ENCODE data around the gene ARHGEF39. TPM values are rescaled to one million over a fixed set of nuclear protein-coding genes. Genes with fewer than 3 reads are reported as not detected.
A peak's percentile ranks its signal among the peaks of the same experiment; 100 is the strongest.
"Not testable (repeated sequence)": the region's sequence is repeated elsewhere in the genome, so short reads cannot be mapped to it uniquely, and the experiment has no call there.

The ARHGEF39 gene
- total RNA-seq, 1 donor from 2014 or later: 0.85 TPM

- no peaks in the 10 kb centered on the region for H3K9me3 Mint-ChIP-seq (ENCODE audit: low read depth)
- peak overlapping the region; percentile 69 for H3K4me3 Mint-ChIP-seq (ENCODE audit: unreplicated experiment)
- H3K27ac Mint-ChIP-seq (ENCODE audit: unreplicated experiment): no peak overlapping the region
- peaks cover 26% of the 10 kb centered on the region for H3K27me3 Mint-ChIP-seq (ENCODE audit: low read depth)
- DNase-seq (ENCODE audit: low spot score): peak; percentile 77
- peaks cover 11% of the 10 kb centered on the region for H3K4me1 Mint-ChIP-seq (ENCODE audit: low read depth)
- no peak for TF ChIP-seq CTCF (IDR thresholded peaks at IDR 0.05)
- no peaks in the 10 kb centered on the region for H3K36me3 Mint-ChIP-seq (ENCODE audit: low read depth)
Observed at GRCh38 chr9:35615981-35616680, 48.9 kb downstream of the ARHGEF39 start.

- no peaks in the 10 kb centered on the region for H3K9me3 Mint-ChIP-seq (ENCODE audit: low read depth)
- no peak for TF ChIP-seq CTCF (IDR thresholded peaks at IDR 0.05)
- H3K36me3 Mint-ChIP-seq (ENCODE audit: low read depth): peaks cover 8% of the 10 kb centered on the region
- H3K27me3 Mint-ChIP-seq (ENCODE audit: low read depth): peaks cover 26% of the 10 kb centered on the region
- DNase-seq (ENCODE audit: low spot score): no peak
- H3K4me1 Mint-ChIP-seq (ENCODE audit: low read depth): peaks cover 11% of the 10 kb centered on the region
- no peak overlapping the region for H3K27ac Mint-ChIP-seq (ENCODE audit: unreplicated experiment)
- no peak overlapping the region for H3K4me3 Mint-ChIP-seq (ENCODE audit: unreplicated experiment)
Observed at GRCh38 chr9:35612843-35613242, 52.2 kb downstream of the ARHGEF39 start.

- H3K27me3 Mint-ChIP-seq (ENCODE audit: low read depth): peaks cover 20% of the 10 kb centered on the region
- not testable (repeated sequence) for H3K4me3 Mint-ChIP-seq (ENCODE audit: unreplicated experiment); H3K9me3 Mint-ChIP-seq (ENCODE audit: low read depth); H3K27ac Mint-ChIP-seq (ENCODE audit: unreplicated experiment); H3K4me1 Mint-ChIP-seq (ENCODE audit: low read depth)
- H3K36me3 Mint-ChIP-seq (ENCODE audit: low read depth): peaks cover 12% of the 10 kb centered on the region
- peak; percentile 55 for DNase-seq (ENCODE audit: low spot score)
Observed at GRCh38 chr9:35612066-35612465, 52.9 kb downstream of the ARHGEF39 start.

- Mint-ChIP-seq H3K36me3 (ENCODE audit: low read depth) (peaks cover 13% of the 10 kb centered on the region), H3K27me3 (ENCODE audit: low read depth) (peaks cover 17% of the 10 kb centered on the region), H3K4me1 (ENCODE audit: low read depth) (peaks cover 12% of the 10 kb centered on the region), H3K9me3 (ENCODE audit: low read depth) (no peaks in the 10 kb centered on the region), H3K4me3 (ENCODE audit: unreplicated experiment) (no peak overlapping the region), H3K27ac (ENCODE audit: unreplicated experiment) (no peak overlapping the region)
- no peak for DNase-seq (ENCODE audit: low spot score)
- TF ChIP-seq CTCF (IDR thresholded peaks at IDR 0.05): peak; percentile 81
Observed at GRCh38 chr9:35611230-35611797, 53.7 kb downstream of the ARHGEF39 start.

- Mint-ChIP-seq H3K4me1 (ENCODE audit: low read depth) (peaks cover 14% of the 10 kb centered on the region), H3K4me3 (ENCODE audit: unreplicated experiment) (no peak overlapping the region), H3K27ac (ENCODE audit: unreplicated experiment) (peak overlapping the region; percentile 12), H3K27me3 (ENCODE audit: low read depth) (peaks cover 3% of the 10 kb centered on the region), H3K36me3 (ENCODE audit: low read depth) (peaks cover 13% of the 10 kb centered on the region), H3K9me3 (ENCODE audit: low read depth) (no peaks in the 10 kb centered on the region)
- TF ChIP-seq CTCF (IDR thresholded peaks at IDR 0.05): no peak
- peak; percentile 67 for DNase-seq (ENCODE audit: low spot score)
Observed at GRCh38 chr9:35609820-35610163, 55.2 kb downstream of the ARHGEF39 start.

Small RNA genes lying within 50 kb of the gene (microRNA-seq; reads per million reads assigned to microRNA genes)
- 3.3 reads per million for gene MIR6852 (ENCODE audit: borderline number of aligned reads)

Other genes starting within 250 kb of the ARHGEF39 start
- gene RUSC2, start 175.1 kb downstream of the ARHGEF39 start, total RNA-seq: 96.3 to 135 TPM (median 107 TPM) in 3 replicates
- 50.7 to 54.7 TPM (median 54.3 TPM) in 3 replicates for gene TESK1, start 59.9 kb downstream of the ARHGEF39 start, total RNA-seq
- 0.51 to 1.1 TPM (median 1.1 TPM) in 3 replicates for gene CD72, start 46.8 kb downstream of the ARHGEF39 start, total RNA-seq
- gene SIT1, start 14.3 kb downstream of the ARHGEF39 start, total RNA-seq: not detected in 3 replicates
- gene RMRP, start 7.2 kb downstream of the ARHGEF39 start, total RNA-seq: 11,782 to 13,339 TPM (median 12,386 TPM) in 3 replicates
- 31.1 to 55.2 TPM (median 52.2 TPM) in 3 replicates for gene CCDC107, start 6.9 kb downstream of the ARHGEF39 start, total RNA-seq
- gene CA9, start 8.7 kb upstream of the ARHGEF39 start, total RNA-seq: 2.9 to 3.6 TPM in 2 of 3 replicates, not detected in the other
- 498 to 2,023 TPM (median 2,016 TPM) in 3 replicates for gene TPM2, start 24.7 kb upstream of the ARHGEF39 start, total RNA-seq
- 490 to 684 TPM (median 655 TPM) in 3 replicates for gene TLN1, start 67.0 kb upstream of the ARHGEF39 start, total RNA-seq
- gene CREB3, start 67.5 kb upstream of the ARHGEF39 start, total RNA-seq: 55.5 to 63.4 TPM (median 56.7 TPM) in 3 replicates
- 50.9 to 52.1 TPM (median 51.6 TPM) in 3 replicates for gene GBA2, start 84.0 kb upstream of the ARHGEF39 start, total RNA-seq
- 27.7 to 28.6 TPM (median 27.9 TPM) in 3 replicates for gene RGP1, start 84.1 kb upstream of the ARHGEF39 start, total RNA-seq
- gene MSMP, start 89.1 kb upstream of the ARHGEF39 start, total RNA-seq: not detected in 3 replicates
- 38.3 to 46.2 TPM (median 40.2 TPM) in 3 replicates for gene NPR2, start 126.4 kb upstream of the ARHGEF39 start, total RNA-seq
- 0.30 to 3.3 TPM (median 0.82 TPM) in 3 replicates for gene SPAG8, start 147.1 kb upstream of the ARHGEF39 start, total RNA-seq
- 30.3 to 32.8 TPM (median 32.0 TPM) in 3 replicates for gene HINT2, start 149.8 kb upstream of the ARHGEF39 start, total RNA-seq
- not detected in 3 replicates for gene FAM221B, start 163.5 kb upstream of the ARHGEF39 start, total RNA-seq
- gene TMEM8B, start 164.0 kb upstream of the ARHGEF39 start, total RNA-seq: 17.4 to 18.2 TPM (median 18.1 TPM) in 3 replicates
- not detected in 3 replicates for gene OR13J1, start 205.2 kb upstream of the ARHGEF39 start, total RNA-seq
- 7.2 to 16.6 TPM (median 7.8 TPM) in 3 replicates for gene HRCT1, start 241.0 kb upstream of the ARHGEF39 start, total RNA-seq
- gene SPAAR, start 244.3 kb upstream of the ARHGEF39 start, total RNA-seq: 0.70 to 1.3 TPM (median 0.77 TPM) in 3 replicates

All from chondrocyte (in vitro differentiated cells).